SIG-M5 (cell line): ENCODE results near the gene ZNF79.
A peak's percentile ranks its signal among the peaks of the same experiment; 100 is the strongest.

Experiments
- DNase-seq: peaks from one replicate; lab custom pipeline; 2025; lab: John Stamatoyannopoulos, UW

The ZNF79 gene

DNA sequence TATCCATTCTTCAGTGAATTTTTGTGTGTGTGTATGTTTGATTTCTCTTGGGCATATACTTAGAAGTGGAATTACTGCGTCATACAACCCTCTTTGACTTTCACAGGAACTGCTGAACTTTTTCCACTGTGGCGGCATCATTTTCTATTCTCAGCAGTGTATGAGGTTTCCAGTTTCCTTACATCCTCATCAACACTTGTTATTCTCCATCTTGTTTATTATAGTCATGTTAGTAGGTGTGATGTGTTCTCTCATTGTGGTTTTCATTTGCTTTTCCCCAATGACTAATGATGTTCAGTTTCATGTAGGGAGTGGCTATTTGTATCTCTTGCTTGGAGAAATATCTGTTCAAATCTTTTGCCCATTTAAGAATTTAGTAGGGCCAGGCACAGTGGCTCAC lies 2.6 kb downstream of the ZNF79 start:
- DNase-seq, result no peak

DNA sequence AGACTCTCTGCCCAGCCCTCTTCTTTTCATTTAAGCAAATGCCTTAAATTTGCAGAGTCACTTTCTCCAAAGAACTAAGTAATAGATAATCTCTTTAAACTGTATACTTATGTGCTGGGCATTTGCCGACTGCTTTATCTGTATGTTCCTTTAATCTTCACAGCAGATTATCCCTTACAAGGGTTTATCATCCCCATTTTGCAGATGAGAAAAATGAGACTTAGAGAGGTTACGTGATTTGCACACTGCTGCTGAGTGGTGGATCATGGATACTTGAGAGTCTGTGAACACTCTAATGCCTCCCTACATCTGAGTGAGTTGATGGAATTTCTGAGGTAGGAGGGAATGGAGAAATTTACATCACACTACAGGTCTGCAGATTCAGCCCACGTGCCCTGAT lies 4.2 kb downstream of the ZNF79 start:
- no peak for DNase-seq

DNA sequence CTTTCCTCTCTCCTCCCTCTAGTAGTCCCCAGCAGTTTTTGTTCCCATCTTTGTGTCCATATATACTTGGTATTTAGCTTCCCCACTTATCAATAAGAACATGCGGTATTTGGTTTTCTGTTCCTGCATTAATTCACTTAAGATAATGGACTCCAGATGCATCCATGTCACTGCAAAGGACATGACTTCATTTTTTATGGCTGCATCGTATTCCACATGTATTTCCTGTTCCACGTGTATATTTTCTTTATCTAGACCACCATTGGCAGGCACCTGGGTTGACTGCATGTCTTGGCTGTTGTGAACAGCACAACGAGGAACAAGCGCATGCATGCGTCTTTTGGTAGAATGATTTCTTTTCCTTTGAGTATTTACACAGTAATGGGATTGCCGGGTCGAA lies 6.2 kb downstream of the ZNF79 start:
- no peak for DNase-seq

DNA sequence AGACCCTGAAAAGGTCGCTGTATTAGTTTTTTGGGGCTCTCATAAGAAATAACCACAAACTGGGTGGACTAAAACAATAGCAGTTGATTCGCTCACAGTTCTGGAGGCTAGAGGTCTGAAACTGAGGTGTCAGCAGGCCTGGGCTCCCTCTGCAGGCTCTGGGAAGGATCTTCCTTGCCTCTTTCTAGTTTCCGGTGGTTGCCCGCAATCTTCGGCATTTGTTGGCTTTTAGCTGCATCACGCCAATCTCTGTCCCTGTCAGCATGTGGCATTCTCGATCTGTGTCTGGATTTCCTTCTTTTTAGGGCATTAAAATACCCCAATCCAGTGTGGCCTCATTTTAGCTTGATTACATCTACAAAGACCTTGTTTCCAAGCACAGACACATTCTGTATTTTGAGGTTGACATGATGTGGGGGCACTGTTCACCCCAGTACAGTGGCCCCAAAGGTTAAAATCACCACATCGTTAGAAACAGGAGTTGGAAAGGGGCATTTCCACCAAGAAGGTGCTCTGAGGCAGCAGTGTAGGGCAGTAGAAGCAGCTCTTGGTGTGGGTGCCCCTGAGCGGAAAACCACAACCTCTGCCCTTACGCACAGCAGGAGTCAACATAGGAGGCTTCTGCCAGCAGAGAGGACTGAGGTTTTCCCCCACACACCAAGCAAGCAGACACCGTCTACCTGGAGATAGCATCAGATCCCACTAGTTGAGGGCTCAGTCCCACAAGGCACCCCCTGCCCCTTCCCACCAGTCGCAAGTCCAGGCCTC lies 13.5 kb downstream of the ZNF79 start:
- DNase-seq, result no peak

DNA sequence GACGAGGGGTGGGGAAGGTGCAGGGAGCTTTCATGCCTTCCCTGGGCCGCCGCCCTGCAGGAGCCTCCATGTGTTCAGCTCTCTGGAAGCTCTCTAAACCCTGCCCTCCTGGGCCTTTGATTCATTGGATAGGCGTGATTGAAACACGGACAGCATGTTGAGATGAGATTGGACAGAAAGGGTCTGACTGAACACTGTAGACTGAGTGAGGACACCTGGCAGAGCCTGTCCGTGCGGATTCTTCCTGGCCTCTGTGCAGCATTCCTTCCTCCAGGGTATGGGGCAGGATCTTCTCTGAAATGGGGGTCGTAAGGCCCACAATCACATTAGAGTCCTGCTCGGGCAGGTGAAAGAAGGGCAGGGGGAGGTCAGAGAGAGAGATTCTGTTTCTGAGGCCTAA lies 14.2 kb downstream of the ZNF79 start:
- no peak for DNase-seq

DNA sequence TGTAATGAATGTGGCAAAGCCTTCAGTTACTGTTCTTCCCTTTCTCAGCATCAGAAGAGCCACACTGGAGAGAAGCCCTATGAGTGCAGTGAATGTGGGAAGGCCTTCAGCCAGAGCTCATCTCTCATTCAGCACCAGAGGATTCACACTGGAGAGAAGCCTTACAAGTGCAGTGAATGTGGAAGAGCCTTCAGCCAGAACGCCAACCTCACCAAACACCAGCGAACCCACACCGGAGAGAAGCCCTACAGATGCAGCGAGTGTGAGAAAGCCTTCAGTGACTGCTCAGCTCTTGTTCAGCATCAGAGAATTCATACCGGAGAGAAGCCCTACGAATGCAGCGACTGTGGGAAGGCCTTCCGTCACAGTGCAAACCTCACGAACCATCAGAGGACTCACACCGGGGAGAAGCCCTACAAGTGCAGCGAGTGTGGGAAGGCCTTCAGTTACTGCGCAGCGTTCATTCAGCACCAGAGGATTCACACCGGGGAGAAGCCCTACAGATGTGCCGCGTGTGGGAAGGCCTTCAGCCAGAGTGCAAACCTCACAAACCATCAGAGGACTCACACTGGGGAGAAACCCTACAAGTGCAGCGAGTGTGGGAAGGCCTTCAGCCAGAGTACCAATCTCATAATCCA lies 20.2 kb downstream of the ZNF79 start:
- no peak for DNase-seq

DNA sequence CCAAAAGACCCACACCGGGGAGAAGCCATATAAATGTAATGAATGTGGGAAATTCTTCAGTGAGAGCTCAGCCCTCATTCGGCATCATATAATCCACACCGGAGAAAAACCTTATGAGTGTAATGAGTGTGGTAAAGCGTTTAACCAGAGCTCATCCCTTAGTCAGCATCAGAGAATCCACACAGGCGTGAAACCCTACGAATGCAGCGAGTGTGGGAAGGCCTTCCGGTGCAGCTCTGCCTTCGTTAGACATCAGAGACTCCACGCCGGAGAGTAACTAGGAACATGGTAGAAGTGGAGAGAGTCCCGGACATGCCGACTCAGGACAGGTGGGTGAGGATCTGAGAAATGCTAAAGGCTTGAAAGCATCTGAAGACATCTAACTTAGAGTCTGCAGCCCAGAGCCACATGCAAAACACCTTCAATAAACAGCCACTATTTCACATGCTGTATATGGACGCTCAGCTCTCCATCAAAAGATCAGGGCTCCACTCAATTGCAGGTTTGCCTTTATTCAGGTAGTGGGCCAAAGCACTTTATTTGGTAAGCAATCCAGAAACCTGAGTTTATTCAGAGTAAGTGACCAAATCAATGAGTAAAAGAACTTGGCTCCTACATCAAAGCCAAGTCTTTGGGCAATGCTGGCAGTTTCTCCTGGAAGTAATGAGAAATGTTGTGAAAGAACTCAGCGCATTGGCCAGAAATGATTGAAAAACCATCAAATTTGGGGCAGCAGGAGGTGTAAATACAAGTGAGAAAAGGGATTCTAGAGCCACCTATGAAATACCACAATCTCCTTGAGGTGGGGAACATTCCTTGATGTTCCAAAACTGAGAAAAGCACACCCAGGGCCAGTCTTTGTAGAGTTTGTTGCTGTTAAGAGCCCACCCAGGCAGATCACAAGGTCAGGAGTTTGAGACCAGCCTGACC lies 21.0 kb downstream of the ZNF79 start:
- DNase-seq, result no peak

DNA sequence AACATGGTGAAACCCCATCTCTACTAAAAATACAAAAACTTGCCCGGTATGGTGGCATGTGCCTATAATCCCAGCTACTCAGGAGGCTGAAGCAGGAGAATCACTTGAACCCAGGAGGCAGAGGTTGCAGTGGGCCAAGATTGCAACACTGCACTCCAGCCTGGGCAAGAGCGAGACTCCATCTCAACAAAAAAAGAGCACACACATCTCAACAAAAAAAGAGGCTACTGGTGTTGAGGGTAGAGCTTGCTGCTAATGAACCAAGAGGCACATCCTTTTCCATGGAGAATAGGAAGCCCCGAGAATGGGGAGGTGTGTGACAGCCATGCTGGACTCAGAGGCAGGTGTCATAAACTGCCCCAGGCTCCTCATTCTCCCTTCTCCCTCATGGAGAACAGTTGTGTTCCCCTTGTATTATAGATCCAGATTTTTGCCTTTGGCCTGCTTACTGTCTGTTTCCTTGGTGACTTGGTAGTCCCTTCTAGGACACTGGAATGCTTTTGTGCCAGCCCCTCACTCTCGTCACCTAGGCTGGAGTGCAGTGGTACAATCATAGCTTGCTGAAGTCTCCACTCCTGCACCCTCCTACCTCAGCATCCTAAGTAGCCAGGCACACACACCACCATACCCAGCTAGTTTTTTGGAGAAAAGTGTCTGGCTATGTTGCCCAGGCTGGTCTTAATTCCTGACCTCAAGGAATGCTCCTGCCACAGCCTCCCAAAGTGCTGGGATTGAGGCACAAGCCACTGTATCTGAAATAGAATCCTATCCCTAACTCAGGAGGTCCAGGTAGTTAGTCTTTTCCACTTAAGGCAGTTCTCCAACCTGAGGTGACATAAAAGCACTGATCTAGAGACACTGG lies 21.9 kb downstream of the ZNF79 start:
- no peak for DNase-seq

DNA sequence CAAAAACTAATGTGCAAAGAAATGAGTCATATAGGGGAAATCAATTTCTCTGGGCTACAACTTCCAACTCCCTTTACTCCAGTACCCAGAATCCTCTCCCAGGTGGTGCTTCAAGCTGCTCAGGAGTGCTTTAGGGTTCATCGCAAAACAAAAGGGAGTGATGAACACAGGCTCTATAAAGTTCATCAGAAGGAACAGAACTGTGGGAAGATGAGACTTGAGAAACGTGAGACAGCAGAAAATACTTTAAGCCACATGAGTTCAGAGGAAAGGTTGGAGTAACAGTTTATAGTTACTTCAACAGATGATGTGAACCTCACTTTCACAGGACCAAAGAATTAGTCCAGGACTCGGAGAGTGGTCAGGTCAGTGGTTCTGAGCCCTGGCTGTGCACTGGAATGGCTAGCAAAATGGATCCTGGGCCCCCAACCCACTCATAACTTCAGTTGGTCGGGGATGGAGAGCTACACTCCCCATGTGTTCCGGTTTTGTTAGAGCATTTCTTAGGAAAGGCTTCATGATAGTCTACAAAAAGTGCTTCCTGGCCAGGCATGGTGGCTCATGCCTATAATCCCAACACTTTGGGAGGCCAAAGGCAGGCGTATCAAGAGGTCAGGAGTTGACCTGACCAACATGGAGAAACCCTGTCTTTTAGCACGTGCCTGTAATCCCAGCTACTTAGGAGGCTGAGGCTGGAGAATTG lies 22.7 kb downstream of the ZNF79 start:
- no peak for DNase-seq

DNA sequence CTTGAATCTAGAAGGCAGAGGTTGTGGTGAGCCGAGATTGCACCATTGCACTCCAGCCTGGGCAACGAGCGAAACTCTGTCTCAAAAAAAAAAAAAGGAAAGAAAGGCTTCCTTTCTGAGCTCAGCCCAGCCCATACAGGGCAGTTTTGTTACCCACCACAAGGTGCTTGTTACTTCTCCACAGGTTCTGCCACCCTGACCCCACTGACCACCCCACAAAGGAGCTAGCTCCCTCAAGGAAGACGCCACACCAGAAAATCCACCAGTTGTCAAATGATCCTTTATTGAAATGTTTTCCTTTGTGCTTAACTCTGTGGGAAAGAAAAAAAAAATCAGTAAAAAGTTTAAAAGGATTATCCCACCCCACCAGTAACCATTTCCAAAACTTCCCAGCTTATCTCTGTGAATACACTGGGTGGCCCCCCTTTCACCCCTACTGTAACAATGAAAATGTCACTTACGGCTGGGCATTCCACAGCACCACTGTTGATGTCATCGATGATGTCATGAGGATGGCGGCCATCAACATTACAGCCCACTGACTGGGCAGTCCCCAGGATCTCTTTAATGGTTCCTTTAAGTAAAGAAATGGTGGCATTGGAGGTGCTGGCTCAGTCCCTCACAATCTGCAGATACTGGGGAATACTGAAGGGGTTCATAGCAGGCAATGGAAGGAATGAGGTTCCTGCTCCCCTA lies 23.4 kb downstream of the ZNF79 start:
- no peak for DNase-seq

DNA sequence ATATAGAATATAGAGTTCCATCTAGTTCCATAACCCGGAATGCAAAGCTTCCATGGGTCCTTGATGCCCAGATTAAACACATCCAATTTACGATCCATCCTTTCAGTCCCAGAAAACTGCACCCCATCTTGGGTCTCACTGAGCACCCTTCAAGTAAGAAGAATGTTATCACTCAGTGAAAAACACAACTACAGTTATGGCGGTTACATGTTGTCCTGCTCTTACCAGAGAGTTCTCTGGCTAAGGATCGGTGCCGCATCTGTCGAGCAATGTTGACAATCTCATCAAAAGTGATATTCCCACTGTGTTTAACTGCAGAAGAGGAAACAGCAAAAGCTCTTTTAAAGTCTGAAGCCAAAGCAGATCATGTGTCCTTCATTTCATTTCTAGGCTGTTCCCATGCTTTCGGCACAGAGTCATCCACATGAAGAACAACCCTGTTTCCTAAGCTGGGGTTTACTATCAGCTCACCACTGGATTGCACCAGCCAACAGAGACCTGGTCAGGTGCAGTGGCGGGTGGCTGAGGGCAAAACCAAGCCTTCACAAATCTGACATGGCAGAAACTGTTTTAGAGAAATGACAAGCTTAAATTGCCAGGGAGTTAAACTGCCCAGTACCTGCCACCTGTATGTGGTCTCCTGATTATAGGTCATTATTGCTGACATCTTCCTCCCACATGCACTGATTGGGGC lies 24.1 kb downstream of the ZNF79 start:
- DNase-seq, result no peak

DNA sequence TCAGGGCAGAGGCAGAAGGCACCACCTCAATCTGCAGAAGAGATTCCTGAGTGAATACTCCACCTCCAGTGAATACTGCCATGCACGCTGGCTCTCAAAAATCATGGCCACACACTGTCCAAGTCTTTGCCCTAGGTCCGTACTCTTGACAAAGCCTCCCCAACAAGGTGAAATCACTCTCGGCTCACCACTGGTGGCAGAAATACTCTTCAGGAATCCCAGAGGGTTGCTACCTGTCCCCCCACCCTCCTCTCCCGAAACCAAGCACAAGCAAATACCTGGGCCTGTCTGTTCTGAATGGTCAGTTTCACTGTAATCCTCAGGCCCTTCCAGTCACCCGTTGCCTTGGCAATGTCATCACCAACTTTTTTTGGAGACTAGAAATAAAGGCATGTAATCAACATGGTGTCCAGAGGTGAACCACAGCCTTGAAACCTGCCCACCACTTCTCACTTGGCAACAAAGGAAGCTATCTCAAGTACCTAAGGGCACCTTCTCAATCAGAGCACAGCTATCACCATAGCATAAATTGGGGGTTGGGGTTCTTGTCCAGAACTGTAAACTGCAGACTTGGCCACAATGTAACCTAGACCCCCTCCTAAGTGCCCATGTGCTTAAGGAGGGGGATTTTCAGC lies 25.3 kb downstream of the ZNF79 start:
- DNase-seq, result no peak

DNA sequence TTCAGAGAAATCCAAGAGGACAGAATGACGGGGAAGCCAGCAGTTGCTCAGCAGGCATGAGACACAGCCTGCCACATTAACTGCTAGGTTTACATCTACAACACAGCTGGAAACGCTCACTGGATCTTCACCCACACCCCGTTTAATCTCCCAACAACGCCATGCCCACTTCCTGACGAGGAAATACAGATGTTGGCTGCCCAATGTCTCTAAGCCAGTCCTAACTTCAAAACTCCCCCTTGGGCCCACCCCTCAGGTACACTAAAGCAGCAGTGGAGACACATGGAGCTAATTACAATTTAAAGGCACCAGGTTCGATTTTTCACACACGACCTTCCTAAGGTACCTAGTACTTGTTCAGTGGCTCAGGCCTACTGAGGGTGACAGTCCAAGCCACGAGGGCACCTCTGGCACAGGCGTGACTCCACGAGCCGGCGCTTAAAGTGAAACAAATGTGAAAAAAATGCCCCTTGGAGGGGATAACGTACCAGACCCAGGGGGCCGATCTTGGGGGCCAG lies 26.1 kb downstream of the ZNF79 start:
- DNase-seq, result no peak

DNA sequence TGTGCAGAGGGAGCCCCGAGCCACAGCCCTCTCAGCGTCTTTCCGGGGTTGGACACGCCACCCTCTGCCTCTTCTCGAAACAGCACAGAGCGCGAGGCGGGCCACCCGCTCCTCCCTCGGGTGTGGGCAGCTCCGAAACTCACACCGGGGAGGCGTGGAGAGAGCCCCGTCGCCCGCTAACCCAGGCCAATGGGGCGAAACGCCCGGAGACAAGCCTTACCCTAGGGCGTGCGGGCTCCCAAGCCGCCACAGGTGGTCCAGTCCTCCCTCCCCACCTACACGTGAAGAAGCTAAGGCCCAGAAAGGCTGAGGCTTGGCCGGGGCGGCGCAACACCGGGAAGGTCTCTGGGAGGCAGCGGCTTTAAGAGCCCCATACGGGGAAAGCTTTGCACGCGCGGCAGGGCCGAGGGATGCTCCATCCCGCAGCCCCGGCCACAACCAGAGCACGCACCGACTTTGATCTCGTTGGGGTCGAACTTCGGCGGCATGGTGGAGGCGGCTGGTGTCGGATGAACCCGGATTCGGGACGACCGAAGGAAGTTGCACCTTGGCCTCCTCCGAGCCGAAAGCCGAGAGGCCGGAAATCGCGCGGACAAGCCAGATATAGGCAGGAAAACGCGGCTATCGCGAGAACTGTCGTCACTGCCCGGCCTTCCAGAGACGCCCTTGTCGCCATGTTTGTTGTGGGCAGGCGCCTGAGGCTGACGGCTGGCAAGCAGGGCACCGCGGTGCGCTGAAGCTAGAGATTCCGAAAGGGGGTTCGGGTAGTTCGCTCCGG lies 26.8 kb downstream of the ZNF79 start, which contains the start of the genes LRSAM1 and RPL12:
LRSAM1 (plus strand) TSS at position 681 of the 778 bp plus-strand sequence. CDS start 3,018 bp downstream, outside the sequence.
RPL12 (minus strand) TSS at position 577 of the 778 bp plus-strand sequence; CDS start at position 488, 89 bp downstream.
- peak; percentile 29 for DNase-seq

DNA sequence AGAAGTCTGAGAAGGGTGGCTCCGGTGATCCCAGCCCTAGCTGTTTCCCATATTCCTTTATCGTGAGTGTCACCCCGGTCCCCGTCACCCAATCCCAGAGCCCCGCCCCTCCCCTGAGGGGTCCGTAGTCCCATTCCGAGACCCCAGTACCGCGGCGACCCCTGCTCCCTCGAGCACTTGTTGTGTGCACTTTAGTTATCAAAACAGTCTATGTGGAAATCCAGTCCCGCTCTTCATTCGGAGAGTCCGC lies 27.4 kb downstream of the ZNF79 start:
- DNase-seq, result no peak

DNA sequence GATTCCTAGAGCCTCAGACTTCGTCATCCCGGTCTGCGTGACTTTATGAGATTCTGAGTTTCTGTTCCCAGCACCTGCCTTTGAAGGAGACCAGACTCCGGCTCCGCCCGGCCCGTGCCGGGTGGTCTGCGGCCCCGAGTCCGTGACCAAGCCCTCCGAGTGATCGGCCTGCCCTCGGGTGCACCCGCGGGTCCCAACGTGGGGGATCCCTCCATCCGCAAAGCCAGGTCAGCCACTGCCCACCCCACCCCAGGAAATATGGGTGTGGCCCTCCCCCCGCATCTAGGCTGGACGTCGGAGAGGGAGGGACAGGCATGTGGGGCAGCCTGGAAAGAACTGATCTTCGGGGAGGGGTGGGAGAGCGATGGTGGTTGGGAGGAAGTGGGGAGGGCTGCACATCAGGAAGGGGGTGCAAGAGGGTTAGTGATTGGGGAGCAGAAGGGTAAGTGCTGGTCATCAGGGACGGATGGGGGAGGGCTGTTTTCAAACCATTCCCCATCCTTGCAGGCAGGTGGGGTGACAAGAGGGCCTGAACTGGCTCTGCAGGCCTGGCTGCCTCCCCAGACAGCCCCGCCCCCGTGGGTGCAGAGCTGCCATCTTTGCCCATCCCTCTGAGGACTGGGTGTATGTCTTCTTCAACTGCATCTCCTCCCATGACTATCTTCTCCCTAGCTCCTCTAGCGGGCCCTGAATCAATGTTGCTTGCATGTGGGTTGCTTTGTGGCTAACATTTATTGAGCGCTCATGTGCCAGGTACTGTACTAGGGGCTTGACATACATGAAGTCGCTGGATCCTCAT lies 27.9 kb downstream of the ZNF79 start:
- no peak for DNase-seq

DNA sequence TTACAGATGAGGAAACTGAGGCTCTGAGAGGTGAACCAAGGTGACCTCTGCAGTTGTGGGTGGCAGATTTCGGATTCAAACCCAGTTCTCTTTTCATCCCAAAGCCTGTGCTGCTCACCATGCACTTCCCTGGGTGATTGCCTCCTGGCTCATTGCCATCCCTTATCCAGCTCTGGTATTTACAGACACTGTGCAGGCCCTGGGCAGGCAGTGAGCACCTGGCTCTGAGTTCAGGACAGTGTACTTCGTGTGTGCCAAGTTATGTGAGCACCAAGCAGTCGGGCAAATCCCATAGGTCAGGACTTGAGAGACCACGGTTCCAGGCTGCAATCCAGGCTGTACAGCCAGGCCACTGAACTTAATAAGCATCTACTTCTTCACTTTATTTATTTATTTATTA lies 28.5 kb downstream of the ZNF79 start:
- DNase-seq, result no peak
